ENCODE data around the gene NCDN.
"Not testable (repeated sequence)": the region's sequence is repeated elsewhere in the genome, so short reads cannot be mapped to it uniquely, and the experiment has no call there.

The NCDN gene

GRCh38 chr1:35576061-35576765 lies 18.6 kb downstream of the NCDN start:
- Histone ChIP-seq H3K4me3 (IDR thresholded peaks at IDR 0.05; ENCODE audit: insufficient read depth, low read depth, low read length) (no peak overlapping the region), H3K4me2 (no peak overlapping the region), H3K36me3 (ENCODE audit: insufficient read depth) (no peaks in the 10 kb centered on the region), H3K27ac (no peak overlapping the region), H4K20me1 (ENCODE audit: insufficient read depth) (no peaks in the 10 kb centered on the region), H2AFZ (ENCODE audit: low read depth) (no peak overlapping the region), H3K79me2 (ENCODE audit: insufficient read depth, low read depth) (no peaks in the 10 kb centered on the region), H3K27me3 (ENCODE audit: insufficient read depth, low read depth) (no peaks in the 10 kb centered on the region), H3K4me1 (ENCODE audit: low read depth, poor library complexity, severe bottlenecking) (no peaks in the 10 kb centered on the region), H3K9ac (no peak overlapping the region)
- TF ChIP-seq CTCF (conservative IDR thresholded peaks at IDR 0.05; ENCODE audit: low read depth, low read length) = no peak

- not testable (repeated sequence) for H3K4me2 ChIP-seq; H3K4me3 ChIP-seq (IDR thresholded peaks at IDR 0.05; ENCODE audit: insufficient read depth, low read depth, low read length); H2AFZ ChIP-seq (ENCODE audit: low read depth)
Observed at GRCh38 chr1:35576766-35577070, 19.1 kb downstream of the NCDN start.

GRCh38 chr1:35577071-35577998 lies 19.7 kb downstream of the NCDN start:
- Histone ChIP-seq H2AFZ (ENCODE audit: low read depth) (no peak overlapping the region), H3K79me2 (ENCODE audit: insufficient read depth, low read depth) (no peaks in the 10 kb centered on the region), H4K20me1 (ENCODE audit: insufficient read depth) (no peaks in the 10 kb centered on the region), H3K27ac (no peak overlapping the region), H3K27me3 (ENCODE audit: insufficient read depth, low read depth) (no peaks in the 10 kb centered on the region), H3K36me3 (ENCODE audit: insufficient read depth) (no peaks in the 10 kb centered on the region), H3K4me3 (IDR thresholded peaks at IDR 0.05; ENCODE audit: insufficient read depth, low read depth, low read length) (no peak overlapping the region), H3K9ac (no peak overlapping the region), H3K4me2 (no peak overlapping the region), H3K4me1 (ENCODE audit: low read depth, poor library complexity, severe bottlenecking) (no peaks in the 10 kb centered on the region)
- no peak for TF ChIP-seq CTCF (conservative IDR thresholded peaks at IDR 0.05; ENCODE audit: low read depth, low read length)

More at GRCh38 chr1:35576766-35577070, 19.1 kb downstream of the NCDN start:
- H3K9ac ChIP-seq; H4K20me1 ChIP-seq (ENCODE audit: insufficient read depth); H3K79me2 ChIP-seq (ENCODE audit: insufficient read depth, low read depth); H3K4me1 ChIP-seq (ENCODE audit: low read depth, poor library complexity, severe bottlenecking); H3K27ac ChIP-seq; H3K27me3 ChIP-seq (ENCODE audit: insufficient read depth, low read depth); H3K36me3 ChIP-seq (ENCODE audit: insufficient read depth): not testable (repeated sequence)

GRCh38 chr1:35580949-35581388 lies 23.4 kb downstream of the NCDN start:
- H3K36me3 ChIP-seq (ENCODE audit: insufficient read depth) = no peaks in the 10 kb centered on the region
- H3K4me2 ChIP-seq = no peak overlapping the region
- no peak for TF ChIP-seq CTCF (conservative IDR thresholded peaks at IDR 0.05; ENCODE audit: low read depth, low read length)
- H3K4me1 ChIP-seq (ENCODE audit: low read depth, poor library complexity, severe bottlenecking) = no peaks in the 10 kb centered on the region
- H3K79me2 ChIP-seq (ENCODE audit: insufficient read depth, low read depth) = no peaks in the 10 kb centered on the region
- H3K27ac ChIP-seq = no peak overlapping the region
- H2AFZ ChIP-seq (ENCODE audit: low read depth) = no peak overlapping the region
- H3K9ac ChIP-seq = no peak overlapping the region
- H3K27me3 ChIP-seq (ENCODE audit: insufficient read depth, low read depth) = no peaks in the 10 kb centered on the region
- H3K4me3 ChIP-seq (IDR thresholded peaks at IDR 0.05; ENCODE audit: insufficient read depth, low read depth, low read length) = no peak overlapping the region
- H4K20me1 ChIP-seq (ENCODE audit: insufficient read depth) = no peaks in the 10 kb centered on the region

- H3K79me2 ChIP-seq (ENCODE audit: insufficient read depth, low read depth); H3K4me3 ChIP-seq (IDR thresholded peaks at IDR 0.05; ENCODE audit: insufficient read depth, low read depth, low read length); H3K27me3 ChIP-seq (ENCODE audit: insufficient read depth, low read depth); H3K9ac ChIP-seq; H3K27ac ChIP-seq; H3K4me1 ChIP-seq (ENCODE audit: low read depth, poor library complexity, severe bottlenecking); H3K36me3 ChIP-seq (ENCODE audit: insufficient read depth); H3K4me2 ChIP-seq; H4K20me1 ChIP-seq (ENCODE audit: insufficient read depth); H2AFZ ChIP-seq (ENCODE audit: low read depth): not testable (repeated sequence)
Observed at GRCh38 chr1:35581621-35582020, 24.0 kb downstream of the NCDN start.

Measured in KMS-11 (cell line).